Right lung (tissue), 10 donors: ENCODE data around the gene TRMT10B. TPM values are rescaled to one million over a fixed set of nuclear protein-coding genes. Genes with fewer than 3 reads are reported as not detected.
A peak's percentile ranks its signal among the peaks of the same experiment; 100 is the strongest.

ENCODE experiments used
- DNase-seq, 2 donors: peaks; one replicate each; pipeline ENCODE4 v3.0.0-alpha.2; 2013
- long read RNA-seq, 8 donors: transcript quantifications; one replicate each; lab custom pipeline, GENCODE V29; 2026
- polyA plus RNA-seq, 5 donors: library from polyadenylated mRNA; unstranded; fragments of 120-200 nt; gene quantifications; one replicate each; pipeline versions ENCODE4 v1.2.1 to v1.2.3, GENCODE V29; 2013; ENCODE audit warnings: inconsistent platforms in 1 of 5, low replicate concordance in 1 of 5; ENCODE audit not compliant: insufficient read length in 5 of 5, insufficient read depth in 1 of 5

Gene TRMT10B
- 10 to 100 TPM; 20.2 to 27.2 (median 23.8) TPM for polyA plus RNA-seq
- long read RNA-seq, donor 1, partial matches to known transcripts = 43 of 44 reads
- long read RNA-seq, donor 1, other reads (novel, unspliced or antisense) = 0 of 44 reads
- long read RNA-seq, donor 2, partial matches to known transcripts = 0 of 2 reads
- long read RNA-seq, donor 2, other reads (novel, unspliced or antisense) = 0 of 2 reads
- long read RNA-seq, donor 3, partial matches to known transcripts = 21 of 44 reads
- long read RNA-seq, donor 3, other reads (novel, unspliced or antisense) = 22 of 44 reads
- long read RNA-seq, donor 4, partial matches to known transcripts = 0 of 17 reads
- long read RNA-seq, donor 4, other reads (novel, unspliced or antisense) = 17 of 17 reads
- long read RNA-seq, donor 5, partial matches to known transcripts = 42 of 74 reads
- long read RNA-seq, donor 5, other reads (novel, unspliced or antisense) = 29 of 74 reads
- long read RNA-seq, donor 6, partial matches to known transcripts = 0 of 26 reads
- long read RNA-seq, donor 6, other reads (novel, unspliced or antisense) = 24 of 26 reads
- long read RNA-seq, donor 7, partial matches to known transcripts = 40 of 65 reads
- long read RNA-seq, donor 7, other reads (novel, unspliced or antisense) = 23 of 65 reads
- long read RNA-seq, donor 8, partial matches to known transcripts = 0 of 4 reads
- long read RNA-seq, donor 8, other reads (novel, unspliced or antisense) = 0 of 4 reads

GRCh38 chr9:37753489-37754190 lies at the start of gene TRMT10B:
TRMT10B (plus strand) TSS chr9:37753805; CDS start chr9:37761932, 8,127 bp downstream.
- DNase-seq = peak; percentile 65 to 71

- no peak for DNase-seq
Measured at GRCh38 chr9:37705787-37706186, 47.8 kb upstream of the TRMT10B start.

DNA sequence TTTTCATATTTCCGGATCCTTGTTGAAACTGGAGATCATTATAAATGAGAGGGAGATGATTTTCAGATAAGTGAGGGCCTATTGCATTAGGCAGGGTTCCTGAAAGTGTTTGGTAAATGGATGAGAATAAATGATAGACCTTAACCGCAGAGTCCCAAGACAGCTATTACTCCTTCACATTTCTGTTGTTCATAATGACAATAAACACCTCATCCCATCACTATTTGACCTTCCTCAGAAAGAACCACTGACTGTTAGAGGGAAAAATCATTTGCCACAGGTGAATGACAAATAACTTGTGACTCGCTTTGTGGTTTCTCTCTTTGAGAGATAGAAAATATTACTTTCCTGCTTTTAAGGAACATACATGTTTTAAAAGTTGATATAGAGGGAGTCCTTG lies 47.3 kb upstream of the TRMT10B start:
- no peak for DNase-seq

DNA sequence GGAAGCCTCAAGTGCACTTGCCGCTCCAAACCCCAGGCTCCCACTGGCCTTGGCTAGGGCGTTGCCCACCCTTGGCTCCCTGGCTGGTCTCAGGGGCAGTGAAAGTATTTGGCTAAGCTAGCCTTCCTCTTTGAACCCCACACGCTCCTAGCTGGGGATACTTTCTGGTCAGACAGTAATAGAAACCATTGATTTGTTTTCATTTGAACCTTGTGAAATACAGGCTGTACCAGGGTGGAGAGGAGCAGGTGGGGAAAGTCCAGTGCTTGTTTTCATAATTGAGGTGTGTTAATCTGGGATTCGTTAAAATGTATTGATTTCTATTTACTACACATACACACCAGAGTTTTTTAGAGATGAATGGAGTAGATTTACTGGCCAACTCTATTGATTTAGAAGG lies 45.9 kb upstream of the TRMT10B start:
- no peak for DNase-seq

- no peak for DNase-seq
Measured at GRCh38 chr9:37710046-37710445, 43.6 kb upstream of the TRMT10B start.

GRCh38 chr9:37715260-37715659 lies 38.3 kb upstream of the TRMT10B start:
- no peak for DNase-seq

DNA sequence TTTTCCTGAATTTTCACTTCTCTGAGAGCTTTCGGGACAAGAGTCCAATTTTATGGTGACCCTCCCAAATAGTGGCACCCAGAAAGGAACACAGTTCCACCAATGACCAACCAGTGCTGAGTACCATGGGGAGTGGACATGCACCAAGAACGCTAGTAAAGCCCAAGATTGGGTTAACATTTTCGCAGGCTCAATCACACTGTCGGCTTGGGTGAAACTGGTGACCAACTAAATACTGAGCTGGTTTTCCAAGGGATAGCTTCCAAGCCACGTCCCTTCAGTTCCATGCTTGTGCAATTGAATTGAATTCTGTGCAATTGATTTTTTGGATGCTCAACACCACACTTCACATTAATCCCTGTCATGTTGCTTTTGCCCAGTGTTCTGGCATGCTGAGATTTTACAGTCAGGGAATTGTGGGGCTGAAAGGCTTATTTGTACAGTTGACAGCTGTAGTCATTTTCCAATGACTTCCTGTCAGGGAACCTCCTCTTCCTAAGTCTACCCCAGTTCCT lies 37.6 kb upstream of the TRMT10B start:
- no peak for DNase-seq

- DNase-seq = no peak
Measured at GRCh38 chr9:37719526-37719925, 34.1 kb upstream of the TRMT10B start.

- peak; percentile 5 to 10 for DNase-seq
Measured at GRCh38 chr9:37727013-37727412, 26.6 kb upstream of the TRMT10B start.

- no peak for DNase-seq
Measured at GRCh38 chr9:37729499-37729898, 24.1 kb upstream of the TRMT10B start.

- no peak for DNase-seq
Measured at GRCh38 chr9:37730256-37730655, 23.3 kb upstream of the TRMT10B start.

DNA sequence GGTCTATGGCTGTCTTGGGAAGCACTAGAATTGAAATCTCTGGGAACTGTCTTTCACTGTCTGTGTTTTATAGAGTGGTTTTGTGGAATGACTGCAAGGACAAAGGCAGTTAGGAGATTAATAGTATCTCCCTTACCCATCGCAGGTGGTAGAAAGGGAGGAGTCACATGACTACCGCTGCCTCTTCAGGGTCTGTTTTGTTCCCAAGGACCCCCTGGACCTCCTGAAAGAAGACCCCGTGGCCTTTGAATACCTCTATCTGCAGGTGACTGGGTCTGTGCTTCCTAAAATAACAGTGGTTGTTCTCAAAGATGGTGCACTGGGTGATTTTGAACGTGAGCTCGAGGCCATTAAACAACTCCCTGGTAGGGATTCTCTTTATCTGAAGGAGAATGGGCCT lies 22.8 kb upstream of the TRMT10B start:
- DNase-seq = no peak

GRCh38 chr9:37732086-37732741 lies 21.4 kb upstream of the TRMT10B start:
- no peak for DNase-seq

GRCh38 chr9:37732952-37733351 lies 20.7 kb upstream of the TRMT10B start:
- DNase-seq = no peak

GRCh38 chr9:37739222-37739621 lies 14.4 kb upstream of the TRMT10B start:
- no peak for DNase-seq

GRCh38 chr9:37740128-37740527 lies 13.5 kb upstream of the TRMT10B start:
- no peak for DNase-seq

DNA sequence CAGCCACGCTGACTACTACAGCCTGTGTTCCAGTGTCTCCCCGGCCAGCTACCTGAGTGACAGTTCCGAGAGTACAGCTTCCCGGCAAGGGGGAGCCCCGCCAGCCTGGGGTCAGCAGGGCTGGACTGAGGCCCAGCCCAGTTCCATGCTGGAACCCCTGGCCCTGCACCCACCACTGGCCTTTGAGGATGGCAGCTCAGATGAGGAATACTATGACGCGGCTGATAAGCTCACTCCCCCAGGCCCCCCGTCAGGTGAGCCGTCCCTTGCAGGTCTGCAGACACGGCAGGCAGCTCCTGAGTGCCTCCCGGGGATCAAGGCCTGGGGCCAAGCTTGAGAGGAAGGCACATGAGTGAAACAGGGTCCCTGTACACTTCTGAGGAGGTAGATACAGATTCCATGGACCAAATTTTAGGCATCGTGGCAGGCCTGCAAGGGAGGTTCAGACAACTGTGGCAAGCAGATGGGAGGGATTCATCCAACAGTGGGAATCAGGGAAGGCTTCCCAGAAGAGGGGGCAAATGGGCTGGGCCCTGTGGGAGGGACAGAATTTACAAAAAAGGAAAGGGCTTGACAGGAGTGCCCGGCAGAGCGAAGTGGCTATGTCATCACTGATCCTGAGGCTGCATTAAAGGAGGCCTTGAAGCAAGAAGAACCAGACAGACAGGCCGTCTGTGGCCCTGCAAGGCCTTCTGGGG lies 12.8 kb upstream of the TRMT10B start:
- DNase-seq = no peak

GRCh38 chr9:37745970-37746369 lies 7.6 kb upstream of the TRMT10B start:
- DNase-seq = no peak

GRCh38 chr9:37746448-37747270 lies 6.9 kb upstream of the TRMT10B start:
- no peak for DNase-seq

DNA sequence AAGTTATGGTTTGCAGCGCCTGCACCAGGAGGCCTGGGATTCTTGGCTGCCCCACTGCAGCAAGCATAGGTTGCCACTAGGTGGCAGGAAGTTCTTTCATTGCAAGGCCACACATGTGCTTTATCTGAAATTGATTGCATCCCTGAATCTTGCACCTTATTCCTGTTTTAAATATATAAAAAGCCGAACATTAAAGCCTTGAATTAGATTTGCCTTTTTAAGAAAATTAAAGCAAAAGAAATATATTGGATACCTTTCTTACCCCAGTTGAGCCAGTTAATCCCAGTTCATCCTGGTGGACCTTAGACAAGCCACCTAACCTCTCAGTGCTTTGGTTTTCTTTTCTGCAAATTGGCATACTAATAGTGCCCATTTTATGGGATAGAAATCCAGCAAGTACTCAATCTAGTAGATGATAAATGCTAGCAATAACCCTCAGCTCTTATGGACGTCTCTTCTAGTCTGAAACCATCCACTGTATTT lies 6.3 kb upstream of the TRMT10B start:
- peak; percentile 25 to 32 for DNase-seq
